Measurements from ENCODE around the gene IRGM. TPM values are rescaled to one million over a fixed set of nuclear protein-coding genes. Genes with fewer than 3 reads are reported as not detected.

Gene IRGM
- total RNA-seq, 2 experiments from 2014 or later, result 3.0 to 4.1 TPM

Other genes with a start within 250 kb of the IRGM start
- under 1 TPM in 1 of 2 experiments, not detected in 1; 0.10 TPM for gene SYNPO, start 205.9 kb upstream of the IRGM start, total RNA-seq
- not detected for gene MYOZ3, start 185.3 kb upstream of the IRGM start, total RNA-seq
- gene RBM22, start 145.5 kb upstream of the IRGM start, total RNA-seq, result 10 to 100 TPM; 64.0 to 65.2 TPM
- 10 to 100 TPM; 35.0 to 35.4 TPM for gene DCTN4, start 87.5 kb upstream of the IRGM start, total RNA-seq
- gene SMIM3, start 67.8 kb upstream of the IRGM start, total RNA-seq, result 10 to 100 TPM; 16.4 to 16.7 TPM
- under 1 TPM; 0.45 to 0.55 TPM for gene ZNF300, start 58.5 kb downstream of the IRGM start, total RNA-seq
- gene GPX3, start 174.1 kb downstream of the IRGM start, total RNA-seq, result not detected
- gene TNIP1, start 234.5 kb downstream of the IRGM start, total RNA-seq, result 100 to 1,000 TPM; 132 to 138 TPM

All from activated CD8-positive, alpha-beta T cell treated with anti-CD3 and anti-CD28 coated beads, Interleukin-2, amount 10 ng/mL, durations not matched to agents 7 days and 5 days (primary cell).